Suprapubic skin (tissue), 3 donors: ENCODE data around the gene RFX7.

Source experiments
- EP300 ChIP-seq: sonication (generic); formaldehyde crosslinking; IDR thresholded peaks from one replicate; pipeline ENCODE4 v1.6.1; 2017; ENCODE audit warnings: antibody characterized with exemption
- POLR2A ChIP-seq, 2 donors: fragments of 450-650 bp; IDR thresholded peaks; one replicate each; pipeline ENCODE4 v1.6.1; 2017; ENCODE audit warnings: antibody characterized with exemption in 2 of 2, mild to moderate bottlenecking in 2 of 2, moderate library complexity in 2 of 2
- TF ChIP-seq, protein P1 (sequence below), 2 donors: fragments of 200-600 bp in 1 of 2; fragments of 450-650 bp in 1 of 2; sonication (generic) in 1 of 2; IDR thresholded peaks; one replicate each; pipeline ENCODE4 v1.5.1; 2016 to 2019; ENCODE audit warnings: antibody characterized with exemption in 2 of 2, mild to moderate bottlenecking in 1 of 2, moderate library complexity in 1 of 2

- TF ChIP-seq, protein P1, sequence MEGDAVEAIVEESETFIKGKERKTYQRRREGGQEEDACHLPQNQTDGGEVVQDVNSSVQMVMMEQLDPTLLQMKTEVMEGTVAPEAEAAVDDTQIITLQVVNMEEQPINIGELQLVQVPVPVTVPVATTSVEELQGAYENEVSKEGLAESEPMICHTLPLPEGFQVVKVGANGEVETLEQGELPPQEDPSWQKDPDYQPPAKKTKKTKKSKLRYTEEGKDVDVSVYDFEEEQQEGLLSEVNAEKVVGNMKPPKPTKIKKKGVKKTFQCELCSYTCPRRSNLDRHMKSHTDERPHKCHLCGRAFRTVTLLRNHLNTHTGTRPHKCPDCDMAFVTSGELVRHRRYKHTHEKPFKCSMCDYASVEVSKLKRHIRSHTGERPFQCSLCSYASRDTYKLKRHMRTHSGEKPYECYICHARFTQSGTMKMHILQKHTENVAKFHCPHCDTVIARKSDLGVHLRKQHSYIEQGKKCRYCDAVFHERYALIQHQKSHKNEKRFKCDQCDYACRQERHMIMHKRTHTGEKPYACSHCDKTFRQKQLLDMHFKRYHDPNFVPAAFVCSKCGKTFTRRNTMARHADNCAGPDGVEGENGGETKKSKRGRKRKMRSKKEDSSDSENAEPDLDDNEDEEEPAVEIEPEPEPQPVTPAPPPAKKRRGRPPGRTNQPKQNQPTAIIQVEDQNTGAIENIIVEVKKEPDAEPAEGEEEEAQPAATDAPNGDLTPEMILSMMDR (IDR thresholded peaks at IDR 0.05), result no peak
- no peak for TF ChIP-seq POLR2A (IDR thresholded peaks at IDR 0.05)
- TF ChIP-seq EP300, result no peak
These were observed 48.1 kb upstream of the RFX7 start for GRCh38 chr15:56291741-56292140.
